H9 (cell line): Measurements from ENCODE around the gene DYNLRB1. TPM values are rescaled to one million over a fixed set of nuclear protein-coding genes. Genes with fewer than 3 reads are reported as not detected.

Source experiments
- DNase-seq: peaks from one replicate; pipeline ENCODE4 v3.0.0-alpha.2; 2017
- H2AFZ ChIP-seq: one replicate; pipeline ENCODE4 v1.6.1; 2013; ENCODE audit warnings: mild to moderate bottlenecking, low read length, control low read depth, moderate library complexity
- H2AK5ac ChIP-seq: 2 replicates; pipeline ENCODE4 v1.6.1; 2013; ENCODE audit warnings: low read length, control low read depth, mixed read lengths; ENCODE audit not compliant: insufficient read length
- H2BK120ac ChIP-seq: one replicate; pipeline ENCODE4 v1.6.1; 2013; ENCODE audit warnings: low read depth, mild to moderate bottlenecking, low read length, control low read depth, inconsistent platforms; ENCODE audit not compliant: poor library complexity, severe bottlenecking
- H2BK12ac ChIP-seq: 2 replicates; pipeline ENCODE4 v1.6.1; 2013; ENCODE audit warnings: low read length, control low read depth, mixed read lengths, low read depth; ENCODE audit not compliant: insufficient read length
- H2BK15ac ChIP-seq: 2 replicates; pipeline ENCODE4 v1.6.1; 2013; ENCODE audit warnings: low read depth, low read length, control low read depth
- H2BK20ac ChIP-seq: one replicate; pipeline ENCODE4 v1.6.1; 2013; ENCODE audit warnings: low read depth, mild to moderate bottlenecking, low read length, control low read depth, inconsistent platforms; ENCODE audit not compliant: poor library complexity, severe bottlenecking
- H2BK5ac ChIP-seq: 2 replicates; pipeline ENCODE4 v1.6.1; 2013; ENCODE audit warnings: low read length, control low read depth, mixed read lengths; ENCODE audit not compliant: insufficient read length
- H3K14ac ChIP-seq: 2 replicates; pipeline ENCODE4 v1.6.1; 2013; ENCODE audit warnings: low read length, control low read depth; ENCODE audit not compliant: insufficient read depth
- H3K18ac ChIP-seq: 2 replicates; pipeline ENCODE4 v1.6.1; 2013; ENCODE audit warnings: low read depth, mild to moderate bottlenecking, mixed read lengths, low read length, control low read depth; ENCODE audit not compliant: insufficient read length
- H3K23ac ChIP-seq: 2 replicates; pipeline ENCODE4 v1.6.1; 2013; ENCODE audit warnings: low read length, control low read depth, mixed read lengths, low read depth; ENCODE audit not compliant: insufficient read length
- H3K23me2 ChIP-seq: 2 replicates; pipeline ENCODE4 v1.6.1; 2013; ENCODE audit warnings: low read depth, mild to moderate bottlenecking, mixed read lengths, low read length, control low read depth; ENCODE audit not compliant: insufficient read length, poor library complexity, severe bottlenecking
- H3K27ac ChIP-seq: 2 replicates; pipeline ENCODE4 v1.5.1; 2013; ENCODE audit warnings: low read length, control low read depth, mixed read lengths, low read depth; ENCODE audit not compliant: insufficient read length
- H3K27me3 ChIP-seq: 2 replicates; pipeline ENCODE4 v1.6.1; 2013; ENCODE audit warnings: low read length, control low read depth, inconsistent platforms; ENCODE audit not compliant: insufficient read depth
- H3K4ac ChIP-seq: 2 replicates; pipeline ENCODE4 v1.6.1; 2013; ENCODE audit warnings: low read depth, mild to moderate bottlenecking, control low read depth, inconsistent platforms, low read length, moderate library complexity
- H3K4me1 ChIP-seq: 2 replicates; pipeline ENCODE4 v1.6.1; 2013; ENCODE audit warnings: low read length, control low read depth, inconsistent platforms; ENCODE audit not compliant: insufficient read depth
- H3K4me2 ChIP-seq: 2 replicates; pipeline ENCODE4 v1.6.1; 2013; ENCODE audit warnings: low read length, control low read depth, mixed read lengths; ENCODE audit not compliant: insufficient read length, insufficient read depth
- H3K56ac ChIP-seq: 2 replicates; pipeline ENCODE4 v1.6.1; 2013; ENCODE audit warnings: low read depth, mild to moderate bottlenecking, mixed read lengths, low read length, control low read depth; ENCODE audit not compliant: insufficient read length
- H3K79me1 ChIP-seq: 2 replicates; pipeline ENCODE4 v1.6.1; 2013; ENCODE audit warnings: low read depth, mild to moderate bottlenecking, moderate library complexity, low read length, control low read depth, inconsistent platforms; ENCODE audit not compliant: insufficient read depth, poor library complexity, severe bottlenecking
- H3K79me2 ChIP-seq: 2 replicates; pipeline ENCODE4 v1.6.1; 2013; ENCODE audit warnings: low read length, control low read depth, inconsistent platforms; ENCODE audit not compliant: insufficient read depth
- H3K9ac ChIP-seq: 2 replicates; pipeline ENCODE4 v1.6.1; 2013; ENCODE audit warnings: low read length, control low read depth, mixed read lengths; ENCODE audit not compliant: insufficient read length; ENCODE audit errors: extremely low read depth
- H3K9me3 ChIP-seq: one replicate; pipeline ENCODE4 v1.6.1; 2013; ENCODE audit warnings: low read depth, low read length, inconsistent platforms; ENCODE audit not compliant: control insufficient read depth
- H3T11ph ChIP-seq: one replicate; pipeline ENCODE4 v1.6.1; 2013; ENCODE audit warnings: mild to moderate bottlenecking, low read length, control low read depth, inconsistent platforms
- H4K20me1 ChIP-seq: one replicate; pipeline ENCODE4 v1.6.1; 2013; ENCODE audit not compliant: control insufficient read depth, insufficient read length, insufficient read depth
- H4K5ac ChIP-seq: 2 replicates; pipeline ENCODE4 v1.6.1; 2013; ENCODE audit warnings: low read depth, mild to moderate bottlenecking, mixed read lengths, low read length, control low read depth; ENCODE audit not compliant: insufficient read length
- H4K8ac ChIP-seq: replicated peaks from 2 replicates; pipeline ENCODE4 v1.6.1; 2013; ENCODE audit warnings: low read length, control low read depth, mixed read lengths, low read depth; ENCODE audit not compliant: insufficient read length
- H4K91ac ChIP-seq: 2 replicates; pipeline ENCODE4 v1.6.1; 2013; ENCODE audit warnings: low read depth, mild to moderate bottlenecking, moderate library complexity, mixed read lengths, low read length, control low read depth; ENCODE audit not compliant: insufficient read length
- H3K27ac Mint-ChIP-seq, 3 experiments: 2 replicates in 2 of 3; 3 replicates in 1 of 3; pipeline ENCODE4 v1.8.0; 2020 to 2021; ENCODE audit warnings: mixed read lengths in 3 of 3, mild to moderate bottlenecking in 1 of 3, moderate library complexity in 1 of 3
- H3K27me3 Mint-ChIP-seq: 2 replicates; pipeline ENCODE4 v1.8.0; 2021; ENCODE audit warnings: low read depth, mild to moderate bottlenecking, moderate library complexity, mixed read lengths
- H3K36me3 Mint-ChIP-seq, 3 experiments: 2 replicates in 2 of 3; 3 replicates in 1 of 3; pipeline ENCODE4 v1.8.0; 2020 to 2021; ENCODE audit warnings: low read depth in 3 of 3, mixed read lengths in 3 of 3; ENCODE audit not compliant: insufficient read depth in 1 of 3
- H3K4me1 Mint-ChIP-seq, 2 experiments: 2 replicates each; pipeline ENCODE4 v1.8.0; 2020; ENCODE audit warnings: mixed read lengths in 2 of 2
- H3K4me3 Mint-ChIP-seq, 2 experiments: 2 replicates in 1 of 2; 3 replicates in 1 of 2; pipeline ENCODE4 v1.8.0; 2020 to 2021; ENCODE audit warnings: mild to moderate bottlenecking in 2 of 2, mixed read lengths in 2 of 2, moderate library complexity in 1 of 2
- H3K9me3 Mint-ChIP-seq, 2 experiments: 2 replicates in 1 of 2; 3 replicates in 1 of 2; pipeline ENCODE4 v1.8.0; 2020; ENCODE audit warnings: mild to moderate bottlenecking in 2 of 2, mixed read lengths in 2 of 2, moderate library complexity in 1 of 2
- WGBS: extraction: QIAGEN DNeasy Blood & Tissue Kit; methylation state at CpG from one replicate; pipeline ENCODE4 v1.1.7; 2013; ENCODE audit warnings: missing lambda C conversion rate, low lambda C conversion rate, mixed read lengths; ENCODE audit not compliant: insufficient read length; ENCODE audit errors: extremely low coverage; 5-methylcytosine and 5-hydroxymethylcytosine counted together
- long read RNA-seq: library from polyadenylated mRNA; unstranded; transcript quantifications from one replicate; pipeline ENCODE4 v2.0.0, GENCODE V29; 2020
- total RNA-seq: library from RNA; stranded (reverse); gene quantifications from 2 replicates; pipeline ENCODE4 v1.2.1, GENCODE V29; 2021
- TF ChIP-seq, protein P1 (sequence below): fragments of 200-600 bp; sonication (generic); conservative IDR thresholded peaks from 3 replicates; pipeline ENCODE4 v1.8.0; 2021; ENCODE audit warnings: antibody characterized with exemption, mild to moderate bottlenecking

Gene DYNLRB1
- 200 and 209 TPM in 2 replicates for total RNA-seq
- long read RNA-seq, transcript DYNLRB1-202 (4 exons, 675 nt): major isoform, 40 of 46 reads
- long read RNA-seq, partial matches to known transcripts: 2 of 46 reads
- long read RNA-seq, other reads (novel, unspliced or antisense): 2 of 46 reads

DNA sequence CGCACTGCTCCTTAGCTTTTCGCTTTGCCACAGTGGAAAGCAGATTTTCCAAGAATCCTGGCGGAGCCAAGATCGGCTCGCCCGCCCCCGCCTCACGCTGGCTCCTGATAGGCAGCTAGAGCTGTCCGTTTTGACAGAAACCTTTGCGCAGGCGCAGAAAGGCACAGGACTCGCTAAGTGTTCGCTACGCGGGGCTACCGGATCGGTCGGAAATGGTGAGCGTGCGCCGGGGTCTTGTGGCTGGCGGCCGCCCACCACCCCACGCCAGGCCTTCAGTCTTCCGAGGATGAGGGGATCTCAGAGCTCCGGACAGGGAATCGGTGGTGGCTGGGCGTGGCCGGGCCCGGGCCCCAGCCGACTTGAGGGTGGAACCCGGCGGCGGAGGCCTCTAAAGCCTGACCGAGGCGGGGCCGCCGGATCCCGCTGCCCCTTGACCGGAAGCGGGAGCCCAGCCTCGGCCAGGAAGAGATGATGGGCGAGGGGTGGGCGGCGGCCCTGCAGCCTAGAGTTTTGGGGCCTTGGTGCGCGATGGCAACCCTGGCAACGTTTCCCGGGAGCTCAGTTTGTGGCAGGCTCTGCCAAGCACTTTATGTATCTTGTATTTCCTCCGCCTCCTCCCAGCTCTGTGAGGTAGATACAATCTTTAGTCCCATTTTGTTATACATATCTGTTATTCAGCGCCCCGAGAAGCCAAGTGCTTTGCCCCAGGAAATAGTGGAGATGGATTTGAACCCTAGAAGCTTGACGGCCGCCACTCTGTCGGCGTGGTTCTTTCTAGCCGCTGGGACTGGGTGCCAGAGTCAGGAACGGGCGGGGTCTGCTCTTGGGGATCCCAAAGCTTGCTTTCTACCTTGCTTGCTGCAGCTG, at the start of gene DYNLRB1:
TSS of gene DYNLRB1 (plus strand) at position 176 of the 867 bp plus-strand sequence. CDS start at position 213, 37 bp downstream.
- H2BK120ac ChIP-seq: no peak within 1 kb of the TSS
- peak within 1 kb of the TSS; percentile 80 for H3K18ac ChIP-seq
- no peaks in the 10 kb centered on the region for H3K27me3 ChIP-seq
- H3K27ac ChIP-seq: peak within 1 kb of the TSS; percentile 5
- no peak within 1 kb of the TSS for H3K23ac ChIP-seq
- H4K20me1 ChIP-seq: no peaks in the 10 kb centered on the region
- Mint-ChIP-seq H3K36me3 (peaks cover 0 to 28% (median 7%) of the 10 kb centered on the region in 3 experiments; a peak in 3 of 7 replicates), H3K4me1 (peaks cover 15 to 20% of the 10 kb centered on the region in 2 experiments), H3K27ac (peak within 1 kb of the TSS; percentile 98 to 99 (median 98)), H3K4me3 (peak within 1 kb of the TSS; percentile 93 to 97), H3K27me3 (peaks cover 2% of the 10 kb centered on the region; the same call in 1 of the 2 replicates), H3K9me3 (no peaks in the 10 kb centered on the region; a peak in 1 of 5 replicates)
- no peak within 1 kb of the TSS for H3K4ac ChIP-seq
- no peak within 1 kb of the TSS for H2BK20ac ChIP-seq
- no peaks in the 10 kb centered on the region for H3K4me1 ChIP-seq
- H3K56ac ChIP-seq: no peak within 1 kb of the TSS
- H3K79me2 ChIP-seq: peaks cover 4% of the 10 kb centered on the region; the same call in 1 of the 2 replicates
- H3T11ph ChIP-seq: no peak within 1 kb of the TSS
- H2BK15ac ChIP-seq: no peak within 1 kb of the TSS
- no peak within 1 kb of the TSS for H4K91ac ChIP-seq
- H3K9ac ChIP-seq: peak within 1 kb of the TSS; percentile 61
- H3K9me3 ChIP-seq: no peaks in the 10 kb centered on the region
- DNase-seq: peak; percentile 95
- peak within 1 kb of the TSS; percentile 89 for H2AFZ ChIP-seq
- WGBS: no CpG with 5 or more reads among the region's 59 CpGs
- no peak within 1 kb of the TSS for H4K5ac ChIP-seq
- no peak within 1 kb of the TSS for H2AK5ac ChIP-seq
- no peak within 1 kb of the TSS for H2BK12ac ChIP-seq
- no peak within 1 kb of the TSS for H4K8ac ChIP-seq
- no peak within 1 kb of the TSS for H2BK5ac ChIP-seq
- peak within 1 kb of the TSS; percentile 92 for H3K14ac ChIP-seq
- TF ChIP-seq, protein P1, sequence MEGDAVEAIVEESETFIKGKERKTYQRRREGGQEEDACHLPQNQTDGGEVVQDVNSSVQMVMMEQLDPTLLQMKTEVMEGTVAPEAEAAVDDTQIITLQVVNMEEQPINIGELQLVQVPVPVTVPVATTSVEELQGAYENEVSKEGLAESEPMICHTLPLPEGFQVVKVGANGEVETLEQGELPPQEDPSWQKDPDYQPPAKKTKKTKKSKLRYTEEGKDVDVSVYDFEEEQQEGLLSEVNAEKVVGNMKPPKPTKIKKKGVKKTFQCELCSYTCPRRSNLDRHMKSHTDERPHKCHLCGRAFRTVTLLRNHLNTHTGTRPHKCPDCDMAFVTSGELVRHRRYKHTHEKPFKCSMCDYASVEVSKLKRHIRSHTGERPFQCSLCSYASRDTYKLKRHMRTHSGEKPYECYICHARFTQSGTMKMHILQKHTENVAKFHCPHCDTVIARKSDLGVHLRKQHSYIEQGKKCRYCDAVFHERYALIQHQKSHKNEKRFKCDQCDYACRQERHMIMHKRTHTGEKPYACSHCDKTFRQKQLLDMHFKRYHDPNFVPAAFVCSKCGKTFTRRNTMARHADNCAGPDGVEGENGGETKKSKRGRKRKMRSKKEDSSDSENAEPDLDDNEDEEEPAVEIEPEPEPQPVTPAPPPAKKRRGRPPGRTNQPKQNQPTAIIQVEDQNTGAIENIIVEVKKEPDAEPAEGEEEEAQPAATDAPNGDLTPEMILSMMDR: no peak
- H3K79me1 ChIP-seq: no peaks in the 10 kb centered on the region
- H3K4me2 ChIP-seq: peak within 1 kb of the TSS; percentile 84
- H3K23me2 ChIP-seq: peaks cover 7% of the 10 kb centered on the region
